HG02763 (cell line): ENCODE measurements around the gene OR2H2.

ENCODE experiments used
- ATAC-seq: cut with Tn5 transposase; IDR thresholded peaks from one replicate; pipeline ENCODE4 v1.9.1; 2021; ENCODE audit warnings: mild to moderate bottlenecking, moderate library complexity; ENCODE audit not compliant: unreplicated experiment

OR2H2 gene

GRCh38 chr6:29590218-29590808 lies 5.4 kb downstream of the OR2H2 start:
- no peak for ATAC-seq

DNA sequence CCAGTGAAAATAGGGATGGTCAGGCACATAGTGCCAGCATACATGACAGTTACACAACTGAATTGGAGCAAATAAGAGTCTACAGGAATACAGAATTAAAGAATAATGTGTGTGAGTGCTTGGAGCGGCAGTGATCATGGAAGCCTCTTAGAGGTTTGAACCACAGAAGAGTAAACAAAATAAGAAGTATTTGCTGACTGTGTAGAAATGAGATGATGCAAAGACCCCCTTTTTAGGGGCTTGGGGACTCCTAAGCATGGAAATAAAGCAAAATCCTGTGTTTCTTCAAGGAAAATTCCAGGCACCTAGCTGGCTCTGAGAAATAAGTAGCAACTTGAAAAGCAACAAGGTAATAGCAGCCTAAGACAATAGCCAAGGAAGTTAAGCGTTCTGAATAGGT lies 6.8 kb downstream of the OR2H2 start:
- ATAC-seq: no peak

DNA sequence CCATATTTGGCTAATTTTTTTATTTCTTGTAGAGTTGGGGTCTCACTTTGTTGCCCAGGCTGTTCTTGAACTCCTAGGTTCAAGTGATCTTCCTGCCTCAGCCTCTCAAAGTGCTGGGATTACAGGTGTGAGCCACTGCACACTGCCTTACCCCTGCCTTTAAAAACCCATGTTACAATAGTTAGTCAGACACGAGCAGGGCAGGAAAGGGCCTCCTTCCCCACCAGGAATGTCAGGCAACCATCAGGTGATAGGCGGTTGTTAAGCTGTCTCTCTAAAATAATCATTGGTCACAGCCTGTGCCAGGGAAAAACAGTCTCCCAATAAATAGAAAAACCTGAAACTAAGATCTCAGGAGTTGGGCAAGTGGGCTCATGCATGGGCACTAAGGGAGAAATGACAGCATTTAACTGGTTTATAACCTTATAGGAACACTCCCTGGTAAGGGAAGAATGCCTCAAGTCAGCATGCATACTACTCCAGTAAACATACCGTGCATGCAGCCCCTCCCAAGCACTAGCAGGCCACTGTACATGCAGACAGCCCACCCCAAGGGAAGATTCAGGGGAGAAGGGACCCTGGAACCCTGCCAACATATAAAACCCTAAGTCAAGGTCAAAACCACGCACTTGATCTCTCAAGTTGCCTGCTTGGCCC lies 8.4 kb downstream of the OR2H2 start:
- ATAC-seq: no peak

- no peak for ATAC-seq
These were observed 11.5 kb downstream of the OR2H2 start for GRCh38 chr6:29596381-29596900.

GRCh38 chr6:29597184-29597583 lies 12.3 kb downstream of the OR2H2 start:
- ATAC-seq: no peak

DNA sequence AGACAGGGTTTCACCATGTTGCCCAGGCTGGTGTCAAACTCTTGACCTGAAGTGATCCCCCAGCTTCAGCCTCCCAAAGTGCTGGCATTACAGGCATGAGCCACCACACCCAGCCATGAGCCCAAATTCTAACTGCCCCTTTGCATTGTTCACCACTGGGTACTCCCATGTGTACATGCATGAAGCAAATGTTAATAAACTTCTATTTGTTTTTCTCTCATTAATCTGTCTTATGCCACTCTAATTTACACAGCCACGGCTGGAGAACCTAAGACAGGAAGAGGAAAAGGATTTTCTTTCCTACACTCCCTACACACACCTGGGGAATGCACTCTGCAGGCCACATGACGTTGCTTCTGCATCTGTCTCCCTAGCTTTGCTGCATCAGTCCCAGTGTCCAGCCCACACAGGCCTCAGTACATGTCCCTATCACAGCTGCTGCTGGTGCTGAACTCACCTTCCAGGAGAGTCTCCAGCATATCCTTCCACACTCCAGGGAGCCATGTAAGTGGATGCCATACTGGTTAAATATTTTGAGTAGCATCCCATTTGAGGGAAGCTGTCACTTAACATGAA lies 13.3 kb downstream of the OR2H2 start:
- ATAC-seq: no peak

- ATAC-seq: no peak
These were observed 17.8 kb downstream of the OR2H2 start for GRCh38 chr6:29602564-29603361.

DNA sequence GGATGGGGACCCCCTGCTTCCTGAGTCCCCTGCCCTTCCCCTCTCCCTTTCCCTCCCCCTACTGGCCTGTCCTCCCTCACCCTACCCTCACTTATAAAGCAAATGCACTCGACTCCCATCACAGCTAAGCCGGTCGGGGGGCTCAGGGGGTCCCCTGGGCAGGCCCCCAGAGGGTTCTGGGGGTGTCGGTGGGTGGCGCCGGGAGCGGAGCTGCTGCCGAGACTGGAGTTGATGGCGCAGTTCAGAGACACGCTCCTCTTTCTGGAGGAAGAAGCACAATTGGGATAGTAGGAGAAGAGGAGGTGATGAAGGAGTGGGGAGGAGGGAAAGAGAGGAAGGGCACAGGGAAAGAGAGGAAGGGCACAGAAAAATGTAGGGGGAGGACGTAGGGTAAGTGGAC lies 18.5 kb downstream of the OR2H2 start:
- no peak for ATAC-seq

DNA sequence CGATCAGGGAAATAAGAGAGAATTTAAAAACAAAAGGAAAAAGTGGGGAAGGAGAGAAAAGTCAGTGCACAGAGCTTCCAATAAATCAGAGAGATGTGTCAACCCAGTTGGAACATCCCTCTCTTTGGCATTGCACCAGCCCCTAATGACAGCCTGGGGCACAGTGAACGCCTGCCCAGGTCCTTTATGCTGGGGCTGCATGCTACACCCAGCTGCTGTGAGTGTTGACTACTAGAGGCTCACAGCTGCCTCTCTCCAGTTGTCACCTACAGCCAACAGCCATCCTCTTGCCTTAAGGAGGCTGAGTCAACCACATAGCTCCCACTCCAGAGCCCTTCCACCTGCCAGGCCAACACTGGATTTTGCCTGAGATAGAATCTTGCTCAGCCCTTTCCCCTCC lies 19.0 kb downstream of the OR2H2 start:
- no peak for ATAC-seq

DNA sequence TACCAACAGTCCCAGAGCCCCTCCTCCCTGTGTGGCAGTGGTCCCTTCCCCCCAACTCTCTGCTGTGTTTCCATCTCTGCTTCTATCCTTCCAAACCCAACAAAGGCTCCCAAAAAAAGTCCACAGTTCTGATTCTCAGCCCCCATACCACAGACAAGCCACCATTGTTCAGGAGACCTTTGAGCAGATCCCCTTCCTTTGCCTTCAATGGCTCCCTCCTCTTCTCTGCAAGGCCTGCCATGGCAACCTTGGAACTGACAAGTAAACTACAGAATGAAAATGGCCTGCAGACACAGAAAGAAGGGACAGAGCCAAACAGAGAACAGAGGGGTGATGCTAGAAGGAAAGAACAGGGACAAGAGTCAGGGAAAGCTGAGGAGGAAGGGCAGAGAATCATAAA lies 23.2 kb downstream of the OR2H2 start:
- no peak for ATAC-seq

GRCh38 chr6:29610540-29610939 lies 25.6 kb downstream of the OR2H2 start:
- no peak for ATAC-seq

DNA sequence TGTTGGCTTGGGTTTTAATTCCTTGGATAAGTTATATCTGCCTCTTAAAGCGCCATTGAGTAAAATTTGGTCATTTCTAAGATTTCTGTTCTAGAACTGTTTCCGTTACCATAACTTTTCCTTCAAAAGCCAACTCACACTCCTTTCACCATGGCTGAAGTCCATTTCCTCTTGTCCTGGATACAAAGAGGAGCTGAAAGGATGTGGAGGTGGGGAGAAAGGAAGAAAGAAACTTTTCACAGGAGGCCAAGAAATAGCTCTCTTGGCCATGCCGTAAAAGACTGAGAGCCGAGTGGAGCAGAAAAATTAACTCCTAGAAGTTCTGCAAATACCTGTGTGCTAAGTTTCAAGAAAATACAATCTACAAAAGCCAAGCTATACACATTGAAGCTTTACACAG lies 26.5 kb downstream of the OR2H2 start:
- no peak for ATAC-seq

GRCh38 chr6:29617782-29618554 lies 33.0 kb downstream of the OR2H2 start:
- no peak for ATAC-seq

- ATAC-seq: no peak
These were observed 34.7 kb downstream of the OR2H2 start for GRCh38 chr6:29619578-29620160.

GRCh38 chr6:29620630-29621029 lies 35.7 kb downstream of the OR2H2 start:
- ATAC-seq: no peak

DNA sequence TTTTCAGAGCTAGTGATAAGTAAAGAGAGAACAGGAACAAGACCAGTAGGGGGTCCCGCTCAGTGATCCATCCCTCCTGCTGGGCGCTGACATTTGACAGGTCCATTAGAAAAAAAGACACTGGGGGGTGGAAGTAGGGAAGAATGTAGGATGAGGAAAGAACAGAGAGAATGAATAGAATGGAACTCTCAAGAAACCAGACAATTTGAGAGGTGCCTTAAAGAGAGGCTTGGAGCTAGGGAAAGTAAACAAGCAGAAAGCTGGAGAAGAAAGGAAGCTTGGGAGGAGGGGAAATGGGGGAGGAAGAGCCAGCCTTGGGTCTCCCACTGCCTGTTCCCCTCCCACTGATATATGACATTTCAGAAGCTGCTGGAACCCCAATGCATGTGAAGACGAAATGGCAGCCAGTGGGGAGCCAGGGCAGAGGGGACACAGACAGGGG lies 39.6 kb downstream of the OR2H2 start:
- ATAC-seq: no peak

GRCh38 chr6:29625337-29625930 lies 40.5 kb downstream of the OR2H2 start:
- ATAC-seq: no peak

DNA sequence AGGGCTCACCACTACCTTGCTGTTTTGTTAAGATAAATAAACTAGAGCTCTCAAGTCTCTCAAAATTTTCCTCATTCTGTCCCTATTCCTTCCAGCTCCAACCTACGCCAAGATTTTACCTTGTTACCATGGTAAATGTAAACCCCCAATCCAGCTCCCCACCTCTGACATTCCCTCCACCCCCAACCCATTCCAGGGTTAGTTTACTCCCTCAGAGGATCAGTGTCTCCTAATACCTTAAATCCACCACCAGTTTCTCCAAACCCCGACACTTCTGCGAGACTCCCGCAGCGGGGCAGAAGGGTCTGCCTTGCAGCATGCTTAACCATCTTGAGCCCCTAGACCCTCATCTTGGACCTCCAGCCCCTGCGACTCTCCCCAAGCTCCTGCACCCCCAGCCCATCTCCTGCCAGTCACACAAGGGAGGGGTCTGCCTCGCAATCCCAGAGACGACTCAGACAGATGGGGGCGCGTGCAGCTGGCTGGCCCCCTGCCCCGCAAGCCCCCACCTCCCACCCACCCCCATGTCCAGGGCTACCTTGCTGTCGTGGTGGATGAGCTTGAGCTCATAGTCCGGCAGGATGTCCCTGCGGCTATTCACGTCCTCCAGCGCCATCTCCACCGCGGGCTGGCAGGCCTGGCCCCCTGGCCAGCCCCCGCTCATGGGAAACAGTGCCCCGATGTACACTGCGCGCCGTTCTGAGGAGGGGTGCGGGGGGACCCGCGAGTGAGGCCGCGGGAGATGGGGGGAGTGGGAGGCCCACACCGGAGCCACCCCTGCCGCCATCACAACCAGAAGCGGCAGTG lies 42.2 kb downstream of the OR2H2 start:
- no peak for ATAC-seq

GRCh38 chr6:29627755-29628418 lies 43.0 kb downstream of the OR2H2 start:
- no peak for ATAC-seq
